ENCODE data around the gene DICER1.

GRCh38 chr14:95128140-95128539 is 29.2 kb downstream of the DICER1 start:
- no peak for TF ChIP-seq CTCF (IDR thresholded peaks at IDR 0.05)
- no peak for TF ChIP-seq POLR2A (IDR thresholded peaks at IDR 0.05)

Measured in Peyer's patch (tissue), 4 donors.